ENCODE results near the gene ZCCHC7. TPM values are rescaled to one million over a fixed set of nuclear protein-coding genes. Genes with fewer than 3 reads are reported as not detected.
"Not testable (repeated sequence)": the region's sequence is repeated elsewhere in the genome, so short reads cannot be mapped to it uniquely, and the experiment has no call there.

The ZCCHC7 gene
- total RNA-seq, 3 donors from 2014 or later (not counting 1 experiment from before 2014, with no cell fraction given): 42.4 to 43.2 (median 42.8) TPM

DNA sequence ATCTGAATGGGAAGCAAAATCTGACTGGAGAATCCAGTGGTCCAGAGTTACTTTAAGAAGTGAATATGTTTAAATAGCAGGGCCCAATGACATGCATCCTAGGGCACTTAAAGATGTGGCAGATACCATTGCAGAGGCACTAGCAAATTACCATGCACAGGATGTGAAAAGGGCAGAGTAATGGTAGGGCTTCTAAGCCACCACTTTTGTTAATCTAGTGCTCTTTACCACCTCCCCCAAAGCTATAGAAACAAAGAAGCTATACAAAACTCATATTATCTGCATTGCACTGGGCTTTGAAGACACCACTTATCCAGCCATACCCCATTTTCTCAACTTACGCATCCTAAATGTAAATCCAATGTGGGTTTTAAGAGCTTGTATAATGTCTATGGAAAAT lies 81.2 kb downstream of the ZCCHC7 start:
- ATAC-seq: no peak
- no peak overlapping the region for H3K4me3 ChIP-seq (ENCODE audit: low read length)
- H3K4me1 Mint-ChIP-seq: peaks cover 36 to 53% of the 10 kb centered on the region in 2 donors
- no peak overlapping the region for H3K4me3 Mint-ChIP-seq
- H3K36me3 Mint-ChIP-seq: peaks cover 13% of the 10 kb centered on the region
- TF ChIP-seq, protein P1, sequence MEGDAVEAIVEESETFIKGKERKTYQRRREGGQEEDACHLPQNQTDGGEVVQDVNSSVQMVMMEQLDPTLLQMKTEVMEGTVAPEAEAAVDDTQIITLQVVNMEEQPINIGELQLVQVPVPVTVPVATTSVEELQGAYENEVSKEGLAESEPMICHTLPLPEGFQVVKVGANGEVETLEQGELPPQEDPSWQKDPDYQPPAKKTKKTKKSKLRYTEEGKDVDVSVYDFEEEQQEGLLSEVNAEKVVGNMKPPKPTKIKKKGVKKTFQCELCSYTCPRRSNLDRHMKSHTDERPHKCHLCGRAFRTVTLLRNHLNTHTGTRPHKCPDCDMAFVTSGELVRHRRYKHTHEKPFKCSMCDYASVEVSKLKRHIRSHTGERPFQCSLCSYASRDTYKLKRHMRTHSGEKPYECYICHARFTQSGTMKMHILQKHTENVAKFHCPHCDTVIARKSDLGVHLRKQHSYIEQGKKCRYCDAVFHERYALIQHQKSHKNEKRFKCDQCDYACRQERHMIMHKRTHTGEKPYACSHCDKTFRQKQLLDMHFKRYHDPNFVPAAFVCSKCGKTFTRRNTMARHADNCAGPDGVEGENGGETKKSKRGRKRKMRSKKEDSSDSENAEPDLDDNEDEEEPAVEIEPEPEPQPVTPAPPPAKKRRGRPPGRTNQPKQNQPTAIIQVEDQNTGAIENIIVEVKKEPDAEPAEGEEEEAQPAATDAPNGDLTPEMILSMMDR (IDR thresholded peaks at IDR 0.05): no peak
- H3K27me3 Mint-ChIP-seq (ENCODE audit: low read depth in 2 of 2): no peaks in the 10 kb centered on the region
- WGBS (ENCODE audit: insufficient coverage): no CpG with 5 or more reads among the region's 1 CpG
- H3K9me3 Mint-ChIP-seq: peaks cover 0 to 2% of the 10 kb centered on the region in 2 donors
- H3K9me3 ChIP-seq (ENCODE audit: control insufficient read depth, insufficient read depth, low read length): no peaks in the 10 kb centered on the region
- no peak overlapping the region for H3K27ac ChIP-seq (ENCODE audit: low read length)
- intact Hi-C loops (cut with micrococcal nuclease): no loop called here
- H3K4me1 ChIP-seq (ENCODE audit: control insufficient read depth, insufficient read depth, low read length): no peaks in the 10 kb centered on the region
- H3K27ac Mint-ChIP-seq: no peak overlapping the region
- no peak for DNase-seq
- H3K27me3 ChIP-seq (ENCODE audit: control insufficient read depth, insufficient read depth, low read length): no peaks in the 10 kb centered on the region
- H3K36me3 ChIP-seq (ENCODE audit: control insufficient read depth, insufficient read depth, low read length): peaks cover 2% of the 10 kb centered on the region

DNA sequence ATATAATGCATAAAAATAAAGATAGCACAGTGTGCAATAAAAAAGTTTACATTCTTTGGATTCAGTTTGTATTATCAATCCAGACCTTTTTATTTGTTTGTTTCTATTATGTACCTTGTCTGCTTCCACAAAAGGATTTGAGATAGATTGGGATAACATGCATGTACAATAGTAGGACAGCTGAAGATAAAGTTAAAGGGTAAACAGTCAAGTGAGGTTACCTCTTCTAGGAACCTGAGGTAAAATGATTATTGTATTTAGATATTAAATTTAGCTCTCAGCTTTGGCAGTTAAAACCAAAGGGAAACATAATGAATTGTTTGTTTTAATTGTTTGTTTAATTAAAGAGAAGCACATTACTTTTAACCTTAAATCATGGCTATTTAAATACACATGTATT lies 81.7 kb downstream of the ZCCHC7 start:
- no peaks in the 10 kb centered on the region for H3K4me1 ChIP-seq (ENCODE audit: control insufficient read depth, insufficient read depth, low read length)
- H3K9me3 Mint-ChIP-seq: peaks cover 0 to 2% of the 10 kb centered on the region in 2 donors
- DNase-seq (no peak), ATAC-seq (no peak)
- TF ChIP-seq, protein P1 (IDR thresholded peaks at IDR 0.05): no peak
- no peak overlapping the region for H3K27ac Mint-ChIP-seq
- no peak overlapping the region for H3K27ac ChIP-seq (ENCODE audit: low read length)
- no peak overlapping the region for H3K4me3 ChIP-seq (ENCODE audit: low read length)
- H3K27me3 Mint-ChIP-seq (ENCODE audit: low read depth in 2 of 2): no peaks in the 10 kb centered on the region
- peaks cover 2% of the 10 kb centered on the region for H3K36me3 ChIP-seq (ENCODE audit: control insufficient read depth, insufficient read depth, low read length)
- peaks cover 38 to 56% of the 10 kb centered on the region in 2 donors for H3K4me1 Mint-ChIP-seq
- peaks cover 13% of the 10 kb centered on the region for H3K36me3 Mint-ChIP-seq
- H3K9me3 ChIP-seq (ENCODE audit: control insufficient read depth, insufficient read depth, low read length): no peaks in the 10 kb centered on the region
- intact Hi-C loops (cut with micrococcal nuclease): no loop called here
- no peaks in the 10 kb centered on the region for H3K27me3 ChIP-seq (ENCODE audit: control insufficient read depth, insufficient read depth, low read length)
- H3K4me3 Mint-ChIP-seq: no peak overlapping the region

DNA sequence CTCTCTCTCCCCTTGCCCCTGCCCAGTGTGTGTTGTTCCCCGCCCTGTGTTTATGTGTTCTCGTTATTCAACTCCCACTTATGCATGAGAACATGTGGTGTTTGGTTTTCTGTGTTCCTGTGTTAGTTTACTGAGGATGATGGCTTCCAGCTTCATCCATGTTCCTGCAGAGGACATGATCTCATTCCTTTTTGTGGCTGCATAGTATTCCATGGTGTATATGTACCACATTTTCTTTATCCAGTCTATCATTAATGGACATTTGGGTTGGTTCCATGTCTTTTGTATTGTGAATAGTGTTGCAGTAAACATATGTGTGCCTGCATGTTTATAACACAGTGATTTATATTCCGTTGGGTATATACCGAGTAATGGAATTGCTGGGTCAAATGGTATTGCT lies 83.1 kb downstream of the ZCCHC7 start:
- H3K4me1 ChIP-seq (ENCODE audit: control insufficient read depth, insufficient read depth, low read length); H3K9me3 Mint-ChIP-seq; H3K27ac Mint-ChIP-seq; ATAC-seq; intact Hi-C loops (cut with micrococcal nuclease); H3K4me3 ChIP-seq (ENCODE audit: low read length); H3K36me3 ChIP-seq (ENCODE audit: control insufficient read depth, insufficient read depth, low read length); H3K4me3 Mint-ChIP-seq; H3K27ac ChIP-seq (ENCODE audit: low read length); H3K9me3 ChIP-seq (ENCODE audit: control insufficient read depth, insufficient read depth, low read length); H3K27me3 ChIP-seq (ENCODE audit: control insufficient read depth, insufficient read depth, low read length); DNase-seq; H3K27me3 Mint-ChIP-seq (ENCODE audit: low read depth in 2 of 2): not testable (repeated sequence)
- 96% methylated on average over 4 of the region's 4 CpGs for WGBS (ENCODE audit: insufficient coverage)
- H3K36me3 Mint-ChIP-seq: peaks cover 13% of the 10 kb centered on the region
- H3K4me1 Mint-ChIP-seq: peaks cover 25 to 43% of the 10 kb centered on the region in 2 donors

DNA sequence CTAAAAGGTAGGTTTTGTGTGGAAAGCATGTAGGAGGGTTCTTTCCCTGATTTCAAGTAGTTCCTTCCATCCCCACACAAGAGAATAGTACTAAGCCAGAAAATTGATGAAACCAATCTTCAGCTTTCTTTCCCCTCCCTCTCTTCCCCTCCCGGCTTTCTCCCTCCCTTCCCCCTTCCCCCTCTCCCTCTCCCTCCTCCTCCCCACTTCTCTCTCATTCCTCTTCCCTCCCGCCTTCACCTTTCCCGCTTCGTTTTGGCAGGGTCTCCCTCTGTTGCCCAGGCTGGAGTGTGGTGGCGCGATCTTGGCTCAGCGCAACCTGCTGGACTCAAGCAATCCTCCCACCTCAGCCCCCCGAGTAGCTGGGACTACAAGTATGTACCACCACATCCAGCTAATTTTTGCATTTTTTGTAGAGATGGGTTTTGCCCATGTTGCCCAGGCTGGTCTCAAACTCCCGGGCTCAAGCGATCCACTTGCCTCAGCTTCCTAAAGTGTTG lies 85.8 kb downstream of the ZCCHC7 start:
- 98% methylated on average over 10 of the region's 10 CpGs for WGBS (ENCODE audit: insufficient coverage)
- H3K9me3 Mint-ChIP-seq: peaks cover 0 to 2% of the 10 kb centered on the region in 2 donors
- DNase-seq (no peak), ATAC-seq (no peak)
- no peaks in the 10 kb centered on the region for H3K27me3 Mint-ChIP-seq (ENCODE audit: low read depth in 2 of 2)
- intact Hi-C loops (cut with micrococcal nuclease): no loop called here
- no peaks in the 10 kb centered on the region for H3K4me1 ChIP-seq (ENCODE audit: control insufficient read depth, insufficient read depth, low read length)
- no peak overlapping the region for H3K27ac Mint-ChIP-seq
- H3K36me3 ChIP-seq (ENCODE audit: control insufficient read depth, insufficient read depth, low read length): peaks cover 8% of the 10 kb centered on the region
- no peak overlapping the region for H3K27ac ChIP-seq (ENCODE audit: low read length)
- TF ChIP-seq, protein P1 (IDR thresholded peaks at IDR 0.05): no peak
- no peaks in the 10 kb centered on the region for H3K27me3 ChIP-seq (ENCODE audit: control insufficient read depth, insufficient read depth, low read length)
- no peaks in the 10 kb centered on the region for H3K9me3 ChIP-seq (ENCODE audit: control insufficient read depth, insufficient read depth, low read length)
- no peak overlapping the region for H3K4me3 Mint-ChIP-seq
- H3K4me3 ChIP-seq (ENCODE audit: low read length): no peak overlapping the region
- H3K36me3 Mint-ChIP-seq: peaks cover 13% of the 10 kb centered on the region
- peaks cover 26 to 38% of the 10 kb centered on the region in 2 donors for H3K4me1 Mint-ChIP-seq
